ENCODE measurements around the gene ALPP. TPM values are rescaled to one million over a fixed set of nuclear protein-coding genes. Genes with fewer than 3 reads are reported as not detected.
A peak's percentile ranks its signal among the peaks of the same experiment; 100 is the strongest.
"Not testable (repeated sequence)": the region's sequence is repeated elsewhere in the genome, so short reads cannot be mapped to it uniquely, and the experiment has no call there.

ALPP gene
- not detected for total RNA-seq
- not detected for polyA plus RNA-seq (2013, experiment 1 of 2)
- not detected for polyA plus RNA-seq (2013, experiment 2 of 2)
- total RNA-seq, result 0 to 0.20 (median 0) reads per million in 172 experiments

GRCh38 chr2:232378735-232379151, at the start of gene ALPP:
Gene ALPP (plus strand): TSS chr2:232378751. CDS start chr2:232378803, 52 bp downstream.
- H3K27ac ChIP-seq (ENCODE audit: low read depth in 1 of 2, low read length in 2 of 2); H3K36me3 ChIP-seq (ENCODE audit: insufficient read depth, low read length); POLR2A ChIA-PET; H3K4me3 ChIP-seq (ENCODE audit: low read length); H3K4me1 ChIP-seq (ENCODE audit: insufficient read depth, low read length); H3K4me3 Mint-ChIP-seq; H3K36me3 Mint-ChIP-seq (ENCODE audit: low read depth); CTCF ChIA-PET; H3K27ac Mint-ChIP-seq; ATAC-seq (ENCODE audit: poor library complexity); H3K4me1 Mint-ChIP-seq (ENCODE audit: low read depth); DNase-seq; H3K9me3 Mint-ChIP-seq; intact Hi-C loops (cut with DNase I, micrococcal nuclease); H3K9me3 ChIP-seq (ENCODE audit: control insufficient read depth in 1 of 2, insufficient read depth in 1 of 2, low read length in 2 of 2): not testable (repeated sequence)
- H3K27me3 ChIP-seq (ENCODE audit: control insufficient read depth in 1 of 2, insufficient read depth in 2 of 2, low read length in 2 of 2), result peaks cover 6 to 10% of the 10 kb centered on the region in 2 experiments
- H3K27me3 Mint-ChIP-seq, result peaks cover 16% of the 10 kb centered on the region

GRCh38 chr2:232329716-232330067, 48.9 kb upstream of the ALPP start:
- ChIA-PET CTCF (no interaction called here), POLR2A (no interaction called here)
- Mint-ChIP-seq H3K4me3 (no peak overlapping the region), H3K27ac (no peak overlapping the region), H3K27me3 (no peaks in the 10 kb centered on the region), H3K4me1 (ENCODE audit: low read depth) (peaks cover 7% of the 10 kb centered on the region), H3K9me3 (no peaks in the 10 kb centered on the region), H3K36me3 (ENCODE audit: low read depth) (no peaks in the 10 kb centered on the region)
- H3K4me1 ChIP-seq (ENCODE audit: insufficient read depth, low read length), result peaks cover 13% of the 10 kb centered on the region
- peaks cover 3% of the 10 kb centered on the region for H3K36me3 ChIP-seq (ENCODE audit: insufficient read depth, low read length)
- no peaks in the 10 kb centered on the region for H3K9me3 ChIP-seq (ENCODE audit: control insufficient read depth in 1 of 2, insufficient read depth in 1 of 2, low read length in 2 of 2)
- H3K4me3 ChIP-seq (ENCODE audit: low read length), result no peak overlapping the region
- DNase-seq (peak in 1 of 14 experiments; percentile 2), ATAC-seq (ENCODE audit: poor library complexity) (no peak)
- TF ChIP-seq CTCF (IDR thresholded peaks at IDR 0.05), result no peak
- H3K27ac ChIP-seq (ENCODE audit: low read depth in 1 of 2, low read length in 2 of 2), result no peak overlapping the region
- H3K27me3 ChIP-seq (ENCODE audit: control insufficient read depth in 1 of 2, insufficient read depth in 2 of 2, low read length in 2 of 2), result no peaks in the 10 kb centered on the region
- intact Hi-C loops (cut with DNase I, micrococcal nuclease), result loop anchor here (5.0 to 10.0 kb wide), 7 partner anchors 55 to 545 kb away; partner anchors contain the start of genes COPS7B (in 1 of the 2) and PDE6D (in 1 of the 2)

- H3K4me1 Mint-ChIP-seq (ENCODE audit: low read depth), result peaks cover 7% of the 10 kb centered on the region
- no peak for ATAC-seq (ENCODE audit: poor library complexity)
- no peak overlapping the region for H3K27ac Mint-ChIP-seq
- intact Hi-C loops (cut with DNase I, micrococcal nuclease), result loop anchor here in 1 of 2 experiments (10.0 kb wide), 1 partner anchor 114 kb away; no protein-coding TSS in a partner anchor
- Histone ChIP-seq H3K36me3 (ENCODE audit: insufficient read depth, low read length) (peaks cover 3% of the 10 kb centered on the region), H3K4me1 (ENCODE audit: insufficient read depth, low read length) (peaks cover 13% of the 10 kb centered on the region), H3K4me3 (ENCODE audit: low read length) (no peak overlapping the region), H3K9me3 (ENCODE audit: control insufficient read depth in 1 of 2, insufficient read depth in 1 of 2, low read length in 2 of 2) (no peaks in the 10 kb centered on the region), H3K27ac (ENCODE audit: low read depth in 1 of 2, low read length in 2 of 2) (no peak overlapping the region), H3K27me3 (ENCODE audit: control insufficient read depth in 1 of 2, insufficient read depth in 2 of 2, low read length in 2 of 2) (no peaks in the 10 kb centered on the region)
- no peaks in the 10 kb centered on the region for H3K9me3 Mint-ChIP-seq
- no peak overlapping the region for H3K4me3 Mint-ChIP-seq
- H3K27me3 Mint-ChIP-seq, result no peaks in the 10 kb centered on the region
- ChIA-PET POLR2A (no interaction called here), CTCF (no interaction called here)
- H3K36me3 Mint-ChIP-seq (ENCODE audit: low read depth), result no peaks in the 10 kb centered on the region
- peak in 1 of 14 experiments; percentile 1 for DNase-seq
- no peak for TF ChIP-seq CTCF (IDR thresholded peaks at IDR 0.05)
These were observed 48.2 kb upstream of the ALPP start for GRCh38 chr2:232330068-232330999.

- H3K27ac ChIP-seq (ENCODE audit: low read depth in 1 of 2, low read length in 2 of 2); H3K27me3 Mint-ChIP-seq; H3K4me1 Mint-ChIP-seq (ENCODE audit: low read depth); H3K36me3 ChIP-seq (ENCODE audit: insufficient read depth, low read length); H3K4me3 Mint-ChIP-seq; H3K4me3 ChIP-seq (ENCODE audit: low read length); H3K36me3 Mint-ChIP-seq (ENCODE audit: low read depth); H3K27ac Mint-ChIP-seq; CTCF ChIA-PET; H3K9me3 Mint-ChIP-seq; H3K27me3 ChIP-seq (ENCODE audit: control insufficient read depth in 1 of 2, insufficient read depth in 2 of 2, low read length in 2 of 2); POLR2A ChIA-PET; H3K9me3 ChIP-seq (ENCODE audit: control insufficient read depth in 1 of 2, insufficient read depth in 1 of 2, low read length in 2 of 2); ATAC-seq (ENCODE audit: poor library complexity): not testable (repeated sequence)
- peak in 1 of 14 experiments; percentile 1 for DNase-seq
- intact Hi-C loops (cut with DNase I, micrococcal nuclease), result loop anchor here in 1 of 2 experiments (10.0 kb wide), 1 partner anchor 114 kb away; no protein-coding TSS in a partner anchor
- peaks cover 11% of the 10 kb centered on the region for H3K4me1 ChIP-seq (ENCODE audit: insufficient read depth, low read length)
These were observed 47.5 kb upstream of the ALPP start for GRCh38 chr2:232331061-232331460.

- H3K27ac ChIP-seq (ENCODE audit: low read depth in 1 of 2, low read length in 2 of 2); ATAC-seq (ENCODE audit: poor library complexity); H3K4me1 ChIP-seq (ENCODE audit: insufficient read depth, low read length); H3K4me3 Mint-ChIP-seq; H3K27me3 Mint-ChIP-seq; H3K4me3 ChIP-seq (ENCODE audit: low read length); H3K36me3 ChIP-seq (ENCODE audit: insufficient read depth, low read length); CTCF ChIA-PET; H3K4me1 Mint-ChIP-seq (ENCODE audit: low read depth); H3K9me3 ChIP-seq (ENCODE audit: control insufficient read depth in 1 of 2, insufficient read depth in 1 of 2, low read length in 2 of 2); H3K36me3 Mint-ChIP-seq (ENCODE audit: low read depth); POLR2A ChIA-PET; H3K9me3 Mint-ChIP-seq; H3K27ac Mint-ChIP-seq; H3K27me3 ChIP-seq (ENCODE audit: control insufficient read depth in 1 of 2, insufficient read depth in 2 of 2, low read length in 2 of 2): not testable (repeated sequence)
- DNase-seq, result peak in 2 of 14 experiments; percentile 0 to 10
- intact Hi-C loops (cut with DNase I, micrococcal nuclease), result loop anchor here in 1 of 2 experiments (10.0 kb wide), 1 partner anchor 113 kb away; no protein-coding TSS in a partner anchor
These were observed 46.9 kb upstream of the ALPP start for GRCh38 chr2:232331641-232332040.

Measured in CD4-positive, alpha-beta T cell (primary cell).